Naive thymus-derived CD8-positive, alpha-beta T cell (primary cell): Measurements from ENCODE around the gene ZNF638. TPM values are rescaled to one million over a fixed set of nuclear protein-coding genes. Genes with fewer than 3 reads are reported as not detected.

Source experiments
- ATAC-seq, 2 donors: fragments of 150-1000 bp; cut with Tn5 transposase in 1 of 2; sonication (Bioruptor Pico), chemical (Tn5 transposase) in 1 of 2; 1 replicate in 1 of 2; 2 replicates in 1 of 2; pipeline ENCODE4 v1.10.0; 2021; ENCODE audit warnings: mild to moderate bottlenecking in 2 of 2, moderate library complexity in 2 of 2
- POLR2A ChIA-PET: fragments of 350-600 bp; sonication (Branson Sonifier 250); formaldehyde crosslinking; loops from one replicate; lab custom pipeline; 2021; ENCODE audit warnings: antibody characterized with exemption; lab: Charles Lee
- DNase-seq, 10 donors: peaks; one replicate each; pipeline versions ENCODE4 v3.0.0 to v3.0.0-alpha.2; 2020 to 2022
- H3K27ac Mint-ChIP-seq, 10 donors: one replicate each; pipeline ENCODE4 v1.8.0; 2020 to 2022; ENCODE audit warnings: mild to moderate bottlenecking in 10 of 10, mixed read lengths in 10 of 10, moderate library complexity in 4 of 10, inconsistent platforms in 1 of 10
- H3K27me3 Mint-ChIP-seq, 5 donors: one replicate each; pipeline ENCODE4 v1.8.0; 2021 to 2022; ENCODE audit warnings: mixed read lengths in 5 of 5
- H3K36me3 Mint-ChIP-seq, 3 donors: one replicate each; pipeline ENCODE4 v1.8.0; 2020 to 2022; ENCODE audit warnings: mixed read lengths in 3 of 3, mild to moderate bottlenecking in 2 of 3, inconsistent platforms in 1 of 3
- H3K4me1 Mint-ChIP-seq, 4 donors: one replicate each; pipeline ENCODE4 v1.8.0; 2021 to 2022; ENCODE audit warnings: mixed read lengths in 4 of 4
- H3K4me3 Mint-ChIP-seq, 10 donors: one replicate each; pipeline ENCODE4 v1.8.0; 2020 to 2022; ENCODE audit warnings: mild to moderate bottlenecking in 10 of 10, mixed read lengths in 10 of 10, moderate library complexity in 6 of 10, inconsistent platforms in 1 of 10
- H3K9me3 Mint-ChIP-seq, 9 donors: one replicate each; pipeline ENCODE4 v1.8.0; 2020 to 2022; ENCODE audit warnings: mixed read lengths in 9 of 9, mild to moderate bottlenecking in 3 of 9, inconsistent platforms in 1 of 9, moderate library complexity in 1 of 9
- polyA plus RNA-seq, 3 donors: library from polyadenylated mRNA; unstranded; fragments of 300-500 nt; fragmentation: Illumina TruSeq; gene quantifications; one replicate each; pipeline ENCODE4 v1.2.3, GENCODE V29; 2021
- total RNA-seq, 8 experiments: library from RNA in 2 of 8; stranded (reverse) in 2 of 8; gene quantifications; one replicate each; pipeline ENCODE4 v1.2.3 and lab custom pipeline; 2021 to 2026

ZNF638 gene
- total and polyA plus RNA-seq, 5 experiments from 2014 or later, result 40.7 to 176 (median 52.4) TPM

DNA sequence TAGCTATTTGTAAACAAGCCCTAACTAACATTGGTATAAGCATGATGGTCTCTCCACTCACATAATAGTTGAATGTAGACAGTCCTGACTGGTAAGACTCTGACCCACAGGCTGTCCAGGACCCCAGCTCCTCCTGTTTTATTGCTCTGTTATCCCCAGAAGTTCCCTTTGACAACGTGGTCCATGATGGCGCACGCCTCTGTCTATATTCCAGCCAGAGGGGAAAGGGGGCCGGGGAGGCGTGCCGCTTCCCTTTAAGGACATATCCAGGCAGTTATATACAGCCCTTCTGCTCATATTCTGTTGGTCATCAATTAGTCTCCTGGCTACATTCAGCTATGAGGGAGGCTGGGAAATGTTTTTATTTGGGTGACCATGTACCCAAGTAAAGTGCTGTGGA, 128.5 kb downstream of the ZNF638 start:
- Mint-ChIP-seq H3K9me3 (peaks cover 0 to 7% (median 0%) of the 10 kb centered on the region in 9 donors), H3K27ac (peak overlapping the region in 1 of 10 donors; percentile 6), H3K36me3 (no peaks in the 10 kb centered on the region), H3K27me3 (peaks cover 14 to 38% (median 31%) of the 10 kb centered on the region in 5 donors), H3K4me1 (peaks cover 0 to 12% (median 3%) of the 10 kb centered on the region in 4 donors), H3K4me3 (no peak overlapping the region)
- POLR2A ChIA-PET, result no interaction called here
- ATAC-seq (no peak), DNase-seq (no peak)

DNA sequence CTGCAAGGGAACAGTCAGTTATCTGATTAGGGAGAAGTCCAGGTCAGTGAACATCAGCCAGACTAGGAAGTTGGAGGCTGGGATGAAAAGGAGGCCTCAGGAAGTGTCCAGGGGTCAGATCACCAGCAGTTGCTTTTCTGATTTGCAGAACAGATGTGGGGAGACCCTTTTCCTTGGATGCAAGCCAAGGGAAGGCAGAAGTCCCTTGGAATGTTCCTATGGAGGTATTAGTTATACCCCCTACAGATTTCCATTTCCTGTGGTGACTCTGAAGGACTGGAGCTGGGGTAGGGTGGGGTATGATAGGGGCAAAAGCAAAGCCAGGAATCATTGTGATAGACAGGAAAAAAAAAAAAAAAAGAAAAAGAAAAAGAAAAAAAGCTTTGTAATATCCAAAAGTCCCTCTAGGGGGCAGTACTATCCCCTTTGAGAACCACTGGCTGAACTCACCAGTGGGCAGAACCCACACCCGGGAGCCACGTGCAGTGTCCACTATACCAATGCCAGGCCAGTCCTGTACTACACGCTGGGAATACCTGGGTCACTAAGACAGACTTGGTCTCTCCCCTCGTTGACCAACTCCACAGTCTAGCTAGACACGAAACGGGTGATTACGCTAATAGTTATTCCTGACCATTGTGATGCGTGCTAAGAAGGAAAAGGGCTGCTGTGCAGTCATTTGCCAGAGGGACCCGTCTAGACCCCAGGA, 129.2 kb downstream of the ZNF638 start:
- Mint-ChIP-seq H3K4me3 (no peak overlapping the region), H3K27ac (peak overlapping the region in 1 of 10 donors; percentile 6), H3K36me3 (no peaks in the 10 kb centered on the region), H3K4me1 (peaks cover 0 to 5% (median 2%) of the 10 kb centered on the region in 4 donors), H3K9me3 (peaks cover 0 to 7% (median 0%) of the 10 kb centered on the region in 9 donors), H3K27me3 (peaks cover 9 to 31% (median 24%) of the 10 kb centered on the region in 5 donors)
- DNase-seq (no peak), ATAC-seq (no peak)
- POLR2A ChIA-PET, result no interaction called here

DNA sequence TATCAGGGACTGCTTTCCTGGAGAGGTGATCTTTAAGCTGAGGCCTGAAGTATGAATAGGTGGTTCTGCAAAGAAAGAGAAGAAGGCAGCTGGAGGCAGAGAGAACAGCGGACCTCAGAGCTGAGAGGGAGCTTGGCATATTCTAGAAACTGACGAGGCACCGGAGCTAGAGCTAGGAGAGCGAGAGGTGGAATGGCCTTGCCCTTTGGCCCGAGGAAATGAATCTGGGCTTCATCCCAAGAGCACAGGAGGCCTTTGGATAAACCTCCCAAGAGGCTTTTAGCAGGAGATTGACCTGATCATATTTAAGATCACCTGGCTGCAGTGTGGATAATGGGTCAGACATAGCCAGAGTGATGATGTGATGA, 129.7 kb downstream of the ZNF638 start:
- H3K4me1 Mint-ChIP-seq, result peaks cover 0 to 1% (median 0%) of the 10 kb centered on the region in 4 donors
- ATAC-seq (no peak), DNase-seq (no peak)
- H3K27ac Mint-ChIP-seq, result no peak overlapping the region
- H3K36me3 Mint-ChIP-seq, result no peaks in the 10 kb centered on the region
- peaks cover 0 to 7% (median 0%) of the 10 kb centered on the region in 9 donors for H3K9me3 Mint-ChIP-seq
- H3K4me3 Mint-ChIP-seq, result no peak overlapping the region
- POLR2A ChIA-PET, result no interaction called here
- peaks cover 7 to 26% (median 18%) of the 10 kb centered on the region in 5 donors for H3K27me3 Mint-ChIP-seq

DNA sequence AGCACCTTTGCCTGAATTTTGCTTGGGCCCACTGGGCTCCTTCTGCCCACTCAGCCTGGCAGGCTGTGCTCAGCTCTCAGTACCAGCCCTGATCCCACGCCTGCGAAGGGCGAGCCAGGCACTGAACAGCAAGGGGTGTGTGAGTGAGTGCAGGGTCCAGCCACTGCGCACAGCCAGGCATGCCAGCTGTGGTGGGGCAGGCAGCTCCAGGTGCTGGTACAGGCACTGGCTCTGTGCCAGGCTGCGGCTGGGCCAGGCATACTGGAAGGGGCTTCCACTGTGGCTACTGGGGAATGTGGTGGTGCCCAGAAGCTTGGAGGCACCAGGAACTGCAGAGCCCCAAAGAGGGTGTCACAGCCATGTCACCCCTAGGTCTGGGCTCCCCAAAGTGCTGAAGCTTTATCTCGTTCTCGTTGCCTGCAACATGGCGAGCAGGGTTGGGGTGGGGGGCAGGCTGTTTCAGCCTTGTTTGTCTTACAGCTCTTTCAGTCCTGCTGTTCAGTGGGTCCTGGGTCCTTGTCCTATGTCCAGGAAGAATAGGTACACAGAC, 130.5 kb downstream of the ZNF638 start:
- POLR2A ChIA-PET, result no interaction called here
- Mint-ChIP-seq H3K27ac (no peak overlapping the region), H3K36me3 (no peaks in the 10 kb centered on the region), H3K4me1 (peaks cover 2 to 5% (median 4%) of the 10 kb centered on the region in 4 donors), H3K9me3 (peaks cover 0 to 7% (median 0%) of the 10 kb centered on the region in 9 donors), H3K27me3 (peaks cover 5 to 21% (median 16%) of the 10 kb centered on the region in 5 donors), H3K4me3 (no peak overlapping the region)
- ATAC-seq, result no peak
- no peak for DNase-seq

DNA sequence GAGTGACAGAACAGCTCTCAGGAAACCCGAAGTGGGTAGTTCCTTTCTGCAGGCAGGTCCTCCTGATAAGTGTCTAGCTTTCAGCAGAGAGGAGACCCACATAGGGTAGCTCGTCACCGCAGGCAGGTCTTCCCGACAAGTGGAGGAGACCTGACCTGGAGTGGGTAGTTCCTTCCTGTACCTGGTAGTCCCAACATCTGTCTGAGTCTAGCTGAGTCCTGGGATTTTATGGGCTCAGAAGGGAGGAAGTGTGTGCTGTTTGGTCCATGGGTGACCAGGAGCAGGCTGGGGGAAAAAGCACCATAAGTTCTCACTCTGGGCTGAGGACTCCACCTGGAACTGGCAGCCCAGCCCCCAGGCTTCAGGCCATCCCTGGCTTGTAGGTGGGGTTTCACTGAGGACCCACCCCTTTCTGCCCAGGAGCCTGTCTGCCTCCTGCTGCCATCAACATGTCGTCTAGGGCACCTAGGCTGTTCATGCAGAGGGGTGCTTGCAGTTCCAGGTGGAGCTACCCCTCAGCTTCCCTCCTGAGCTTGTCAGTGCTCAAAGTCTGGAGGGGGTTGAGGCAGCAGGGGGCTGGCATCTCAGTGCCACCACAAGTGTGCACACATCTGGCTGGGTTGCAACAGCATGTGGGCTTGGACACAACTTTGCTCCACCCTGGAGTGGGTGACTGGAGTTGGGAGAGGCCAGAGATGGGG, 131.2 kb downstream of the ZNF638 start:
- Mint-ChIP-seq H3K9me3 (peaks cover 0 to 7% (median 0%) of the 10 kb centered on the region in 9 donors), H3K36me3 (no peaks in the 10 kb centered on the region), H3K27ac (no peak overlapping the region), H3K4me1 (peaks cover 6 to 11% (median 9%) of the 10 kb centered on the region in 4 donors), H3K4me3 (no peak overlapping the region), H3K27me3 (peaks cover 11 to 21% (median 14%) of the 10 kb centered on the region in 5 donors)
- DNase-seq, result peak in 1 of 10 donors; percentile 31
- POLR2A ChIA-PET, result no interaction called here
- ATAC-seq, result no peak

DNA sequence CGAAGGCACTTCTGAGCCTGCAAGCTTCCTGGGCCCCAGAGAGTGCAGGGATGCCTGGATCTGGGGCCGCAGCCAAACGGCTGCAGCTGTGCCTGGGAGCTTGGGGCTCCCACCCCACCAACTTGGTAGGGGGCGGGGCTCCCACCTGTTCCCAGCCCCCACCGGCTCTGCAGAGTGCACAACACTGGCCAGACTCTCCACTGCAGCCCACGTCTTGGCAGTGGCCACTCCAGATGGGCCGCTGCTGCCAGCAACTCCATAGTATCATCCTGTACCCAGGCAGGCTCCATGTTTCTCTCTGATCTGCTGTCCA, 131.7 kb downstream of the ZNF638 start:
- H3K27ac Mint-ChIP-seq, result no peak overlapping the region
- DNase-seq, result no peak
- POLR2A ChIA-PET, result no interaction called here

DNA sequence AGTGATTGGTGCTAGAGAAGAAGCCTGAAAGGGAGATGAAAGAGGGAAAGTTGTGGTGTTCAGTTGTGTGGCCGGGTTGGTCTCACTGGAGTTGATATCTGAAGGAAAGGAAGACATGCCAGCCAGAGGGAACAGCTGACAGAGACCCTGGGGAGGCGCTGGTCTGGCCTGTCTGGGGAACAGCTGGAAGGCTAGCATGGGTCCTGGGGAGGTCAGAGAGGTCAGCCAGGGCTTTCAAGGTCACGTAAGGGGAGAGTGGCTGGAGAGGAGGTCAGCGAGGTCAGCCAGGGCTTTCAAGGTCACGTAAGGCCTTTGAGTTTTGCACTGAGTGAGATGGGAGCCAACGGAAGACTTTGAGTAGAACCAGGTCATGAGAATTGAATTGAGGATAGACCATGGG, 132.8 kb downstream of the ZNF638 start:
- Mint-ChIP-seq H3K9me3 (peaks cover 0 to 7% (median 0%) of the 10 kb centered on the region in 9 donors), H3K4me1 (peaks cover 6 to 12% (median 9%) of the 10 kb centered on the region in 4 donors)
- POLR2A ChIA-PET, result no interaction called here

More for the DNA sequence above, 131.7 kb downstream of the ZNF638 start:
- no peak for ATAC-seq
- no peak overlapping the region for H3K4me3 Mint-ChIP-seq
- H3K4me1 Mint-ChIP-seq, result peaks cover 6 to 12% (median 9%) of the 10 kb centered on the region in 4 donors
- peaks cover 0 to 7% (median 0%) of the 10 kb centered on the region in 9 donors for H3K9me3 Mint-ChIP-seq
- peaks cover 16 to 24% (median 19%) of the 10 kb centered on the region in 5 donors for H3K27me3 Mint-ChIP-seq
- H3K36me3 Mint-ChIP-seq, result no peaks in the 10 kb centered on the region

DNA sequence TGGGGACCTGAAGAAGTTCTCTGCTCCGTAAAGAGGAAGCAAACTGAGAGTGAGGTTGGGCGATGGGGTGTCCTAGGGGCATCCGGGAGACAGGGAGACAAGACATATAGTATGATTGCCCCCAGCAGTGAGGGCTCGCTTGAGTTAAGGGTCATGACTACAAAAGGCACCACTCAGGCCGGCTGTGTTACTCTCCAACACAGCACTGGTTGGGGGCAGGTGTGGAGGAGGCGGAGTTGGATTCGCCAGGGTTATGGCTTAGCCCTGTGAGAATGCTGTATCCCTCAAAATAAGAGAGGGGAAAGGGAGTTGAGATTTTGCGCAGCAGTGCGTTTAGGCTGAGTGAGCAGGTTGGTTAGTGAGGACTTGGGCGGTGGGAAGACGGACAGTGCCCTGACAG, 133.8 kb downstream of the ZNF638 start:
- Mint-ChIP-seq H3K27ac (no peak overlapping the region), H3K9me3 (peaks cover 0 to 7% (median 0%) of the 10 kb centered on the region in 9 donors), H3K36me3 (no peaks in the 10 kb centered on the region), H3K4me1 (peaks cover 6 to 12% (median 9%) of the 10 kb centered on the region in 4 donors), H3K27me3 (peaks cover 23 to 36% (median 35%) of the 10 kb centered on the region in 5 donors), H3K4me3 (no peak overlapping the region)
- POLR2A ChIA-PET, result no interaction called here
- no peak for ATAC-seq
- DNase-seq, result no peak

More for the DNA sequence above, 132.8 kb downstream of the ZNF638 start:
- no peak for DNase-seq
- Mint-ChIP-seq H3K36me3 (no peaks in the 10 kb centered on the region), H3K4me3 (no peak overlapping the region), H3K27me3 (peaks cover 17 to 29% (median 27%) of the 10 kb centered on the region in 5 donors), H3K27ac (no peak overlapping the region)
- ATAC-seq, result no peak

DNA sequence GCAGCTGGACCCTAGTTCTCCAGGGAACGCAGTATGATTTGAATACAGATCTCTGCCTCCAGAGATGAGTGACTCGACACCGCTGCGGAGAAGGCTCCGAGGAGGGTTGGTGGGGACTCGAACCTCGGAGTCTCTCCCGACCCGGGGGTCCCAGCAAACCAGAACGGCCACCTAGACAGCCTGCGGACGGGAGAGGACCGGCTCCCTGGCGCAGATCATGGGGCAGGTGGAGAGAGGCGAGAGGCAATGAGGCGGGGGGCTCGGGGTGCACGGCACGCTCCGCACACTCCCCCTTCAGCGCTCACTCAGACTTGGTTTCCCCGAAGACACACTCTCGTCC, 134.3 kb downstream of the ZNF638 start:
- POLR2A ChIA-PET, result no interaction called here
- Mint-ChIP-seq H3K4me3 (no peak overlapping the region), H3K27me3 (peaks cover 25 to 42% (median 35%) of the 10 kb centered on the region in 5 donors), H3K9me3 (peaks cover 0 to 7% (median 0%) of the 10 kb centered on the region in 9 donors), H3K36me3 (no peaks in the 10 kb centered on the region), H3K4me1 (peaks cover 6 to 12% (median 9%) of the 10 kb centered on the region in 4 donors), H3K27ac (no peak overlapping the region)
- DNase-seq, result no peak
- no peak for ATAC-seq

DNA sequence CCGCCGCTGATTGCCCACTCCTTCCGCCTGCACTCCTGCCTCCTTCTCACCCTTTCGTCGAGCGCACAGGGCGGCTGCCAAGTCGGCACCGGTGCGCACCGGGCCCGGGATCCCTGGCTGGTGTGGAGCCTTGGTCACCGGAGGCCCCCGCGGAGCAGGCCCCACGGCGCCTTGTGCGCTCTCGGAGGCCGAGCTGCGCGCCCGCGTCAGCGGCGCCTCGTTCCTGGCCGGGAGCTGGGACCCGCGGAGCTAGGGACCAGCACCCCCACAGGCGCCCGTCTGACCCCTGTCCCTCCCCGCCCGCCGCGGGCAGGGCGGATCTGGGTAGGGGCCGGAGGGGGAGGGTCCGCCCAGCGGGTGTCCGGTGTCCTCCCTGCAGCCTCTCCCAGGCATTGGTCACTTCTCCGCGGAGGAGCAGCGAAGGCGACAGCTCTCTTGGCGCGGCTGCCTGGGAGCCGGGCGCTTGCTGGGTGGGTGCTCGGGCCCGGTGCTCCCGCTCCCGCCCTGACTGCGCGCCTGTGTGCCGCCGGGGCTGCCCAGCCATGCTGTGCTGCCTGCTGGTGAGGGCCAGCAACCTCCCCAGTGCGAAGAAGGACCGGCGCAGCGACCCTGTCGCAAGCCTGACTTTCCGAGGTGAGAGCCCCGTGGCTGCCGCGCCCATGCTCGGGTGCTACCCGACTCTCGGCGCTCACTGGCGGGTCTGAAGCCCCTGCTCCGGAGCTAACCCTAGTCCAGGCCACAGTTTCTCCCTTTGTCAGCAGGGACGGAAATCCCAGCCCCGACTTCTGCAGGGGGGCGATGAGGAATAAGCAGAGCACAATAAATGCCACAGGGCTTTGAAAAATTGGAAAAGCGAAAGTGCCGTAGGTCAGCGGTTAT, 135.0 kb downstream of the ZNF638 start:
- Mint-ChIP-seq H3K36me3 (no peaks in the 10 kb centered on the region), H3K27ac (no peak overlapping the region), H3K9me3 (peaks cover 0 to 2% (median 0%) of the 10 kb centered on the region in 9 donors), H3K27me3 (peaks cover 25 to 43% (median 32%) of the 10 kb centered on the region in 5 donors), H3K4me3 (peak overlapping the region in 9 of 10 donors; percentile 68 to 86 (median 80)), H3K4me1 (peaks cover 6 to 12% (median 9%) of the 10 kb centered on the region in 4 donors)
- POLR2A ChIA-PET, result no interaction called here
- peak; percentile 35 to 38 for ATAC-seq
- no peak for DNase-seq

DNA sequence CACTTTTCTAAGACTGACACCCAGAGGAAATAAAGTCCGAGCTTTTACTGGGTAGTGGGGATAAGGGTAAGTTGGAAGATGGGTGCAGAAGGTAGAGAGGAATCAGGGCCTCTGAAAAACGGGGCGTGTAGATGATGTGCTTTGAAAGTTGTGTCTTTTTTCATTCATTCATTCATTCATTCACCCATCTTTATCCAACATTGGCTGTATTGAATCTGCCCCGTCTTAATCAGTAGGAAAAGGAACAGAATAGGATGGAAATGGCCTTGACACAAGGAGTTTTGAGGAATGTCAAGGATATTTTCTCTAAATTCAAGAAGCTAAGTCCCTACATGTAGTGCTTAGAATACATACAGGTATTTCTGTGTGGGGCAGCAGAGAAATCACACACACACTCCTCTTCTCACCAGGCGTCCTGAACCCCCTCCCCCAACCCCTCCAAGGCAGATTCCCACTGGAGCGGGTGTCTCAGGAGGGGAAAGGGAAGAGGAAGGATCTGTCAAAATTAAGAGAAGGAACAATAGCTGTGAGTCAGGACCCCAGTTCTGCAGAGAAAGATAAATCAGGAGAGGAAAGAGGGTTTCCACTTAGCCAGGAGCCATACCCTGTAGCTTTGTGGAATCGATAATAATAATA, 135.7 kb downstream of the ZNF638 start:
- H3K4me1 Mint-ChIP-seq, result peaks cover 6 to 12% (median 9%) of the 10 kb centered on the region in 4 donors
- peak overlapping the region in 9 of 10 donors; percentile 68 to 86 (median 80) for H3K4me3 Mint-ChIP-seq
- DNase-seq, result no peak
- H3K27me3 Mint-ChIP-seq, result peaks cover 25 to 43% (median 35%) of the 10 kb centered on the region in 5 donors
- H3K9me3 Mint-ChIP-seq, result no peaks in the 10 kb centered on the region
- H3K27ac Mint-ChIP-seq, result no peak overlapping the region
- no peaks in the 10 kb centered on the region for H3K36me3 Mint-ChIP-seq
- POLR2A ChIA-PET, result no interaction called here
- peak in 1 of 2 donors; percentile 20 for ATAC-seq
